ENCODE data around the gene PCA3.
A peak's percentile ranks its signal among the peaks of the same experiment; 100 is the strongest.

Gene PCA3

GRCh38 chr9:76756941-76757673 is 7.1 kb upstream of the PCA3 start:
- no peak for DNase-seq (ENCODE audit: low spot score)

DNA sequence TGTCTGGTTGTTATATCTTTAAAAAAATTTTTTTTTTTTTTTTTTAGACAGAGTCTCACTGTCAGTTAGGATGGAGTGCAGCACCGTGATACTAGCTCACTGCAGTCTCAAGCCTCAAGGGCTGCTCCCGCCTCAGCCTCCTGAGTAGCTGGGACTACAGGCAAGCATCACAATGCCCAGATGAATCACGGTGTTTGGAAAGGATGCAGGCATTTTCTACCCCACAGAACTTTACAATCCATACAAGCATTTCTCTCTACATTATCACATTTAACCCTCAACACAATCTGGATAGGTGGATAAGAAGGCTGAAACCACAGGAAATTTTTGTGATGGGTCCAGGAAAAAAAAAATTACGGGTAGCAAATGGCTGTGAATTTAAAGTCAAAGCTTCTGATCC is 5.8 kb upstream of the PCA3 start:
- no peak for DNase-seq (ENCODE audit: low spot score)

DNA sequence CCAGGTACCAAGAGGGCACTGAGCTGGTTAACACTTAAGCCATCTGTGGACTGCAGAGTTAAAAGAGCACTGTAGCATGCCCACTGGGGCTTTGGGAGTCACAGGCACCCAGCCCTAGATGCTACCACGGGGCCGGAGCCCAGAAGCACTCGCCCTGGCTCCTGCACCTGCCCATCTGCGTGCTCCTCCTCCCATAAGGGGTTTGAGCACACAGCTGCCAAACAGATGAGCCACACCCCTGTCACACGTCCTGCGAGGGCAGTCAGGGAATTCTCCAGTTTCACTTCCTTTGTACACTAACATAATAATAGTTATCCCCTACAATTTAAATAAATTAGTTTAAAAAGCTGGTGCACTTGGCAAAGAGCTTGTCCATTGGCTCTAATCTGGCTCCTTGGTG is 4.5 kb upstream of the PCA3 start:
- DNase-seq (ENCODE audit: low spot score): no peak

DNA sequence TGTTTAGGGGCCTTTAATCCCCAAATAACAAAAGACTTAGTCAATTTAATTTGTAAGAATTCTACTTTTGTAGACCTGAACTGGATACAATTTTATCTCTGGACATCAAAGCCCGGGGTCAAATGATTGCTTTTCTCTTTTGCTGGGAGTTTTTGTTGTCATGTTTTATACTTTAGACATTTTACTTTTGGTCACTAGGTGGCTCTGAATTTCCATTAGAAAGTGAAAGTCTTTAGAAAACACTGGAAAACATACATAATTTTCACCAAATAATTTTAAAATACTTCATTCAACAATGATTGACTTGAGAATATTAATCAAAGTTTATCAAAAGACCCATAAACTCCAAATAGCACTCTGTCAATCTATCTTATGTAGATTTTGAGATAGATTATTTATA is 2.8 kb upstream of the PCA3 start:
- no peak for DNase-seq (ENCODE audit: low spot score)

DNA sequence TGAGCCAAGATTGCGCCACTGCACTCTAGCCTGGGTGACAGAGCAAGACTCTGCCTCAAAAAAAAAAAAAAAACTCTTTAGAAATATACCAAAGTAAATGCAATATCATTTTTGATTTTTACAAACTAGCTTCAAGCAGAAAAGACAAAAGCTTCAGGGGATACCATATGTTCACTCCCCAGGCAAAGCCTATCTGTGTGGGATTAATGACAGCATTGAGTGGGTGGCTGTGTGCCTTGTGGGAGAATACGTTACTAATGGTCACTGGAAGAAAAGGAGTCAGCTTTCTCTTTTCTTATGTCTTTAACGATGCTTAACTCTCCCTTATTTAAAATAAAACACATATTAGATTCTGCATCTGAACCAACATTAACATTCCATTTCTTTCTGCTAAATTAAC is 1.9 kb downstream of the PCA3 start:
- DNase-seq (ENCODE audit: low spot score): no peak

DNA sequence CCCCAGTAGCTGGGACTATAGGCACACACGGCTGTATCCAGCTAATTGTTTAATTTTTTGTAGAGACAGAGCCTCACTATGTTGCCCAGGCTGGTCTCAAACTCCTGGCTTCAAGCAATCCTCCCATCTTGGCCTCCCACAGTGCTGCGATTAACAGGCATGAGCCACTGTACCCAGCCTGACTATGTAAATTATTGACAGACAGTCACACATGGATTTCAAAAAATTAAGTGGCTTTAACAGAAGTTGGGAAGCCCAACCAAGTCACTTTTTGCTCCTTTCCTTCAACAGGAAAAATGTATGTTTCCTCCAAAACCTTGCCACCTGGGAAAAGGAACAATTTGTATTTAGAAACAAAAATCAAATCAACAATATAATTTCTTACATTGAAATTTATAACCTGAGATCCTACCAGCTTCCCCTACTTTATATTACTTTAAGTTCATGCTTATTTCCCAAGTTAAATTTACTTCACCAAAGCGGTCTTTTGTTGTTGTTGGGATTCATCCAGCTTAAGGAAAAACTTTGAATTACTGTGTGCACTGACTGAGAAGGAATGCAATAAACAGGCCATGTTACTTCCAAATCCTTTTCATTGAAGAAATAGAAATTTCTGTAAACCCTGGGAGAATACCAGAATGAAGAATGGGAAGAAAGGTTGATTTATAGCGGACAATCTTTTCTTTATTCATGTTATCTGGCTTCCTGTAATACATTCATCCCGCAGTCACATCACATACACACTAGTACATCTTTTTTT is 8.6 kb downstream of the PCA3 start:
- no peak for DNase-seq (ENCODE audit: low spot score)

GRCh38 chr9:76784881-76785280 is 20.6 kb downstream of the PCA3 start:
- no peak for DNase-seq (ENCODE audit: low spot score)

DNA sequence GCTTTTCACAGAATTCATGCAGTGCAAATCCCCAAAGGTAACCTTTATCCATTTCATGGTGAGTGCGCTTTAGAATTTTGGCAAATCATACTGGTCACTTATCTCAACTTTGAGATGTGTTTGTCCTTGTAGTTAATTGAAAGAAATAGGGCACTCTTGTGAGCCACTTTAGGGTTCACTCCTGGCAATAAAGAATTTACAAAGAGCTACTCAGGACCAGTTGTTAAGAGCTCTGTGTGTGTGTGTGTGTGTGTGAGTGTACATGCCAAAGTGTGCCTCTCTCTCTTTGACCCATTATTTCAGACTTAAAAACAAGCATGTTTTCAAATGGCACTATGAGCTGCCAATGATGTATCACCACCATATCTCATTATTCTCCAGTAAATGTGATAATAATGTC is 21.3 kb downstream of the PCA3 start:
- DNase-seq (ENCODE audit: low spot score): no peak

DNA sequence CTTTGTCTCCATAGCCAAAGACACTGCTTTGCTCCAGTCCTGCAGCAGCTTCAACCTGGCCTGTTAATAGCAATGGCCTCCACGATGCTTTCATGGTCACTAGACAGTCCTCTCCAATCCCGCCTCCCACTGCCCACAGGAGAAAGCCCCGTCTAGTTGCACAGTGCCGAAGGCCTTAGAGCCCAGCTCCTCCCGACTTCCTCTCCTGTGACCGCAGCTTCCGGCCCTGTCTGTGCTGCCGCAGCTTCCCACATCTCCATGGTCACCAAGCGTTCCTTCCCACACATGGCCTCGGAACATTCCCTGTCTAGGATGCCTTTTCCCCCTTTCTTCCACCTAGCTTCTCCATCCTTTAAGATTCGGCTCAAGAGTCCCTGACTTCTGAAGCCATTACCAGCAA is 23.4 kb downstream of the PCA3 start:
- DNase-seq (ENCODE audit: low spot score): no peak

GRCh38 chr9:76789840-76790239 is 25.6 kb downstream of the PCA3 start:
- no peak for DNase-seq (ENCODE audit: low spot score)

- DNase-seq (ENCODE audit: low spot score): no peak
Measured at GRCh38 chr9:76793784-76794431, 29.7 kb downstream of the PCA3 start.

GRCh38 chr9:76796296-76796695 is 32.1 kb downstream of the PCA3 start:
- DNase-seq (ENCODE audit: low spot score): no peak

GRCh38 chr9:76798527-76798926 is 34.3 kb downstream of the PCA3 start:
- no peak for DNase-seq (ENCODE audit: low spot score)

DNA sequence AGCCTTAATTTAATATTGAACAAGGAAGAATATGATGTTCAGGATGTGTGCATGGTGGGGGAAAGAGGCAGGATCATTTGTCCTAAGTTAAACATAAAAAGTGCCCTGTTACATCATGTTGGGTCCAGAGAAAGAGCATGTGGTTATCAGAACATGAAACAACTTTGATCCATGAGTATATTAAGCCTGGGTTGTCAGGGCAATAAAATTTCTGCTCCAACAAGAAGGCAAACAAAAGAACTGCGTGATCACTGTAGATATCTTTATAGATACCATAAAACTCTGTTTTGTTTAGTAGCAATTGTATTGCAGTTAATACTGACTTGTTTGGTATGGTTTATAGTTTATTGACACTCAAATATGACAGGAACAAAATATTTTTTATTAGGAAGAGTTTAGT is 35.2 kb downstream of the PCA3 start:
- no peak for DNase-seq (ENCODE audit: low spot score)

- no peak for DNase-seq (ENCODE audit: low spot score)
Measured at GRCh38 chr9:76800901-76801300, 36.7 kb downstream of the PCA3 start.

DNA sequence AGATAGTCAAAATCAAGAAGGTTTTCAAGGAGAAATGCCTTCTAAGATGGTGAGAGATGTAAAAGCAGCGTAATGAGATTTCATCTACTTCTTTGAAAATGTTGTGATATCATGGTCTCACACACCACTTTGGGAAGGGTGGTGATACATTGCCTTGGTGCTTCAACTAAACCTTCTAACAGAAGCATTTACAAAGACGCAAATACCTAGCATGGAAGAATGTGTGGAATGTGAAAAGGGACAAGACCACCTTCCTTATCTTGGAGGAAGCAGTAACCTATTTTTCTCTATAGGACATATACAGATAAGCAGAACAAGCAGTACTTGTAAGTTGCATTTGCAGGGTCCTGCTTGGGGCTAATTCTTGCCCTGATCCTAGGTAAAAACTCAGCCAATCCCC is 38.8 kb downstream of the PCA3 start:
- no peak for DNase-seq (ENCODE audit: low spot score)

DNA sequence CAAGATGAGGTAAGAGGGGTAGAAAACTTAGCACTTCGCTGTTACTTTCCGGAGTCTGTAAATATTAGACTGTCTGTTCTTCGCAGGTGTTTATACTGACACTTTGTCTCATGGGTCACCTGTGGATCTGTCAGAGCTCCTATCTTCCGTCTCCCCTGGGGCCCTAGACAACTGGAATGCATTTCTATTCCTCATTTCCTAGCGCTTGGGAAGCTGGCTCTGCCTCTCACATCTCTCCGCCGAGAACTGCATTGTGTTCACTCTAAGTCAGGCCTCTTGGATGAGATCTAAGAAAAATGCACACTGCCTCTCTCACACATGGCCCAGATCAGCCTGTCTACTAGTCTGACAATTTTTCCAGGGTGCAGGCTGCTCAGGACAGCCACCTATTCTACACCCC is 39.5 kb downstream of the PCA3 start:
- DNase-seq (ENCODE audit: low spot score): no peak

- DNase-seq (ENCODE audit: low spot score): no peak
Measured at GRCh38 chr9:76808636-76809035, 44.4 kb downstream of the PCA3 start.

- peak; percentile 76 for DNase-seq (ENCODE audit: low spot score)
Measured at GRCh38 chr9:76810377-76810957, 46.2 kb downstream of the PCA3 start.

DNA sequence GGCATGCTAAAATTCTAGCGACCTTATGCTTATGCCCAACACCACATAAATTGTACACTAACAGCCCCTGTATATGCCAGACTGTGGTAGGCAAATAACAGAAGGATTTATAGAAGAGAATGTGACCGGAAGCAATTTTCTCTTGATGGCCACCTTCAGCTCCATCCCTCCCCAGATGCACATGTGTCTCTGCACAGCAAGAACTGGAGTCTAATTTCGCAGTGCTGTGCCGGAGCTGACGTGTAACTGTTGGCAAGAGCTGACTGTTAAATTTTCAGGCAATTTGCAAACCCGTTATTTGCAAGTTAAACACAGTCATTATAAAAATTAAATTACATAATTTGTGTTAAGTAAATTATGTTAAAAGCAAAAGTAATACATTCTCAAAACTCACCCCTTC is 48.4 kb downstream of the PCA3 start:
- DNase-seq (ENCODE audit: low spot score): no peak

DNA sequence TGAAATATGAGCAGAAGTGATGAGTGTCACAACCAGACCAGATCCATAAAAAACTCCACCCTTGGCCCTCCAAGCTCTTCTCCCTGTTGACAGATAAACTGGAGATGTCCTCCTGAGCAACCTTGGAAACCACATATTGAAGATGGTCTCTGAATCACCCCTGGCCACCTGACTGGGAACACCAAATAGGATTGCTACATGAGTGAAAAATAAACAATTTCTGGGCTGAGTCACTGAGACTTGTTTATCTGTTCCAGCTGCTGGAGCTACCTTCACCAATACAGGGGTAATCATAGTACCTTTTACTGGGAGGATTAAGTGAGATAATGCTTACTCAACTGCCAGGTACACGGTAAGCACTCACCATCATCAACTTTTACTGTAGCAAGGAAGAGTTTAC is 53.3 kb downstream of the PCA3 start:
- DNase-seq (ENCODE audit: low spot score): no peak

- no peak for DNase-seq (ENCODE audit: low spot score)
Measured at GRCh38 chr9:76818271-76818670, 54.0 kb downstream of the PCA3 start.

DNA sequence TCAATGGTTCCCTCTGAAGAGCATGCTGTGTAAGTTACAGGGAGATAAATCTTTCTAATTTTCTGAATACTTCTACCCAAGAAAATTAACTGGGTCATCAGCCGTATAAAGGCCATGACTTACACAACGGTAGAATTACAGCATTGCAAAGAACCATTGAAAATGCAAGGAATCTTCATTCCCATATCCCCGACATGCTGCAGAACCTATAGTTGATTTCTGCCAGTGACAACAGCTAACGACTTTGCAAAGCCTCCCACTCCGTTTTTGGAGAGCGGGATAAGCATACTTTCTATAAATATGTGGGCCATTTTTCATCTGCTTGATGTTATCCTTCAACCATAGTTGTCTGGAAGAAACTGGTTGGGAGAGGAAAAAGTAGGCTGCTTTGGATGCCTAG is 56.2 kb downstream of the PCA3 start:
- DNase-seq (ENCODE audit: low spot score): no peak

All from SK-N-DZ (cell line).